ACHN (cell line): ENCODE data around the gene SLC35A2.
A peak's percentile ranks its signal among the peaks of the same experiment; 100 is the strongest.

Experiments
- DNase-seq: peaks from one replicate; pipeline ENCODE4 v3.0.0-alpha.2; 2015
- in situ Hi-C: cut with HindIII; loops from 2 replicates; pipeline ENCODE4 v1.10.0; 2017; ENCODE audit warnings: low sequenced_read_pairs, low pct_ligation_motif_present, low pct_unique_long_range_greater_than_20kb

Gene SLC35A2

DNA sequence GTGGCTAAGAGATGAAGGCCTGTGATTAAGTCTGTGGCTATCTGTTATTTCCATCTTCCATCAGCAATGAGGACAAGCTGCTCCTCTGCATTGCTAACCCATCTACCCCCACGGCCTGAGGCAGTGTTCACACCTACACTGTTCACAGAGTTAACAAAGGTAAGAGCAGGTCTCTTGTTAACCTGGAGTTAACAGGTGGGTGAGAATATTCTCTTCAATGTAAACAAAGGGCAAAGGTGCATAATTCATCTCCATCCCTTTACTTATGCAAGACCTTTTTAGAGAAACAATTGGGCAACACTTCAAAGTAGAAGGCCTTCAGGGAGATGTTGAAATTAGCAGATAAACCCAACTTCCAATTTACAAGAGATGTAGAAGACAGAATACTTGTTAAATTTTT is 2.8 kb downstream of the SLC35A2 start:
- in situ Hi-C loops = no loop called here
- no peak for DNase-seq

- DNase-seq = no peak
- in situ Hi-C loops = no loop called here
Observed at GRCh38 chrX:48905090-48905790, 6.2 kb downstream of the SLC35A2 start.

- in situ Hi-C loops = no loop called here
- no peak for DNase-seq
Observed at GRCh38 chrX:48904626-48905025, 6.8 kb downstream of the SLC35A2 start.

DNA sequence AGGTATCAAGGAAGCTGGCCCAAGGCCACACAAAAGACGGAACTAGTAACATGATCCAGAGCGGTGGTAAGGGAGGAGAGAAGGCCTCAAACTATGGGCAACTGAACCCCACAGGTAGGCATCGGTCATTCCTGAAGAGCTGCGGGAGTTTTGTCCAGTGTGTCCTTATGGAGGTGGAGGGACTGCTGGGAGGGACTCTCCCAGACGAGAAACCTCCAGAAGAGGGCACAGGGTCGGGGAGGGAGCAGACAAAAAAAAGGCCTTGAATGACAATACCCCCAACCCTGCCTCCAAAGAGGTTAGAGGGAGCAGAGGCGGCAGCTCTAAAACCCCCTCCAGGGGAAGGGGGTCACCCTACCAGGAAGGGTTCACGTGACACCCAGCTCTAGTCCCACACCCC is 7.3 kb downstream of the SLC35A2 start:
- in situ Hi-C loops = no loop called here
- DNase-seq = no peak

DNA sequence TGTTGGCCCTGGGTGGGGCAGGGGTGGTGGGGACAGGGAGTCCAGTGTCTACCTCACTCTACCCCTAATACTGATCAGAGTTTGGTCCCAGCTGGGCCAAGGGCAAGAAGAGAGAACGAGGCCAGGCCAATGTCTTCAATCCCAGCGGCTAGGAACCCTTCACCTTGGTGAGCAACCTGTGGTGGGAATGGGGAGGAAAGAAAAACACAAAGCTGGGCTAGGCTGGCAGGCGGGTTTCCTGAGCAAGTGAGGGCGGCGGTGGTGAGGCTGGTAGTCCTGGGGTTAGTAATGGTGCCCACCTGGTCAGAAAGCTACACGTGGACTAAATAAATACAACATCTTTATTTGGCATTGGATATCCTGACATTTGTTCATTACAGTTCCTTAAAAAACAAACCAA is 8.2 kb downstream of the SLC35A2 start:
- DNase-seq = no peak
- in situ Hi-C loops = no loop called here

DNA sequence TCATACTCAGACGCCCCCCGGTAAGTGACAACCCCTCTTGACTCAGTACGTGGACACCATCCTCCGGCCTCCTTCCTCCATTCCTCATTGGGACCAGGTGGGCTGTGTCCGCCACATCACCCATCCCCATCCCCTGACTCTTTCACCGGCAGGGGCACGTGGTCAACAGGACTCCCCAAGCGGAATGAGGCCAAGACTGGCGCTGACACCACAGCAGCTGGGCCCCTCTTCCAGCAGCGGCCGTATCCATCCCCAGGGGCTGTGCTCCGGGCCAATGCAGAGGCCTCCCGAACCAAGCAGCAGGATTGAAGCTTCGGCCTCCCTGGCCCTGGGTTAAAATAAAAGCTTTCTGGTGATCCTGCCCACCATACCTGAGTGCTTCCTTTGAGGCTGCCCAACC is 8.7 kb downstream of the SLC35A2 start:
- DNase-seq = no peak
- in situ Hi-C loops = no loop called here

DNA sequence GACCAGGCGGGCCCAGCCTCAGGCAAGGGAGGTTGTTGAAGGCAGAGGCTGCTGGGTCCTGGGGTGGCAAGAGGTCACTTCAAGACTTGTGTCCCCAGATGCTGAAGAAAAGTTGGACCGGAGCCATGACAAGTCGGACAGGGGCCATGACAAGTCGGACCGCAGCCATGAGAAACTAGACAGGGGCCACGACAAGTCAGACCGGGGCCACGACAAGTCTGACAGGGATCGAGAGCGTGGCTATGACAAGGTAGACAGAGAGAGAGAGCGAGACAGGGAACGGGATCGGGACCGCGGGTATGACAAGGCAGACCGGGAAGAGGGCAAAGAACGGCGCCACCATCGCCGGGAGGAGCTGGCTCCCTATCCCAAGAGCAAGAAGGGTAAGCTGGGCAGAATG is 9.3 kb downstream of the SLC35A2 start:
- DNase-seq = no peak

DNA sequence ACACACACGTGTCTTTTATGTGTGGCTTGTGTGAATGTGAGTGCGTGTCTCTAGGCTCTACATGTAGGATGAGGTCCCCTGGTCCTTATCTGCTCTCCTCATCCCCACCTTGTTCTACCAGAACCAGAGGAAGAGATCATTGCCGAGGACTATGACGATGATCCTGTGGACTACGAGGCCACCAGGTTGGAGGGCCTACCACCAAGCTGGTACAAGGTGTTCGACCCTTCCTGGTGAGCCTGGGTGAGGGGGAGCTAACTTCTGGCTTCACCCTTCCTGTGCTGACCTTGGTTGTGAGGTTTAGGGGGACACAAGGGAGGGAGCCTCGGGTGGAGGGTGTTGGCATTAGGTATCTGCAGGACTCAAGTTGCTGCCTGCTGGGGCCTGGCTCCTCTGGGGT is 10.4 kb downstream of the SLC35A2 start:
- in situ Hi-C loops = no loop called here
- no peak for DNase-seq

More for the DNA sequence above, 9.3 kb downstream of the SLC35A2 start:
- in situ Hi-C loops = no loop called here

GRCh38 chrX:48899078-48899410 is 12.4 kb downstream of the SLC35A2 start:
- DNase-seq = no peak
- in situ Hi-C loops = no loop called here

DNA sequence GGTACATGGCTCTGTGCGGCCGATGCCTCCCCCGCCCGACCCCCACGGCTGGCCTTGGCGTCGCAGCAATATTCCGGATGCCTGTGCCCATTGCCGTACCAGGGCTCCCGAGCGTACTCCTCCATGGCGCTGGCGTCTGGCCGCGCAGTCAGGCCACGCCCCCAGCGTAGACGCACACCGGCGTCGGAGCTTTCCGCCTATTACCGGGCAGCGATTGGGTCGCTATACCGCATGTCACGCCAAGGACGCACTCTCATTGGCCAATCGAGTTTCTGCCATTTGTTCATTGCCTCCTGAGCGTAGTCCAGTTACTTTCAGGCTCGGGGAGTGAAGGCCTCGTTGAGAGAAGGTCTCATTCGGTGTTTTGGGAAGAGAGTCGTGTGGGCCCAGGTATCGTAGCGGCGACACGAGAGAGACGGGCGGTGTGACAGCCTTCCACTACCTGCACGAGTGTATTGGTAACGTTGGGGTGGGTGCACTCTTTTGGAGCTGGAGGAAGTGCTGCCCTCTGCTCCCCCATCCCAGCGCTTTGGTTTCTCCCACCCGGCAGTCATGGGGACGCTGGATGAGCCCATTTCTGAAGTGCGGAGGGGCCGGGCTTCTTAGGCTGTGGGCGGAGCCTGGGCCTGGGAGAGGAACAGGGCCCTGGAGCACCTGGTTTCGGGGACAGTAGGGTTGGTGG is 13.7 kb downstream of the SLC35A2 start, which contains the start of the genes PQBP1 and TIMM17B:
TSS of gene PQBP1 (plus strand) at position 306 of the 682 bp plus-strand sequence. CDS start 580 bp downstream, outside the sequence.
TSS of gene TIMM17B (minus strand) at position 144 of the 682 bp plus-strand sequence. CDS start at position 125, 19 bp downstream.
- in situ Hi-C loops = no loop called here

GRCh38 chrX:48897157-48897624 is 14.3 kb downstream of the SLC35A2 start:
- in situ Hi-C loops = no loop called here

More for the DNA sequence above, 13.7 kb downstream of the SLC35A2 start, which contains the start of the genes PQBP1 and TIMM17B:
- peak; percentile 90 for DNase-seq

DNA sequence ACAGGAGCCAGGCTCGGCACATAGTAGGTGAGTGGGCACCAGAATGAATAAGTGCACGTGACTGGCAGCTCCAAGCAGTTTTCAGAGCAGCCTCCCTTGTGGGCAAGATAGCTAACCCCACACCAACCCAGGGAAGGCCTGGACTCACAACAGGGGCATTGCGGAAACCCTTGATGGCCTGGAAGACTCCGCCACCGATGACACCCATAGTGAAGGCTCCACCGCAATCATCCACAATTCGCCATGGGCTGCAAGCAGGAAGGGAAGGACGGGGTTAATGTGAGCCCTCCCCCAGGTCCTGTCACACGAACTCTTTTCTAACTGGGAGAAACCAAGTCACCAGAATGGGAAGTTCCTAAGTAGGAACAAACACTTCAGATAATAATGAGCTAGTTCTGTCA is 14.8 kb downstream of the SLC35A2 start:
- no peak for DNase-seq
- in situ Hi-C loops = no loop called here

More at GRCh38 chrX:48897157-48897624, 14.3 kb downstream of the SLC35A2 start:
- peak; percentile 64 for DNase-seq

GRCh38 chrX:48894891-48895290 is 16.6 kb downstream of the SLC35A2 start:
- in situ Hi-C loops = no loop called here

GRCh38 chrX:48893556-48894348 is 17.7 kb downstream of the SLC35A2 start:
- in situ Hi-C loops = no loop called here
- no peak for DNase-seq

More at GRCh38 chrX:48894891-48895290, 16.6 kb downstream of the SLC35A2 start:
- no peak for DNase-seq

DNA sequence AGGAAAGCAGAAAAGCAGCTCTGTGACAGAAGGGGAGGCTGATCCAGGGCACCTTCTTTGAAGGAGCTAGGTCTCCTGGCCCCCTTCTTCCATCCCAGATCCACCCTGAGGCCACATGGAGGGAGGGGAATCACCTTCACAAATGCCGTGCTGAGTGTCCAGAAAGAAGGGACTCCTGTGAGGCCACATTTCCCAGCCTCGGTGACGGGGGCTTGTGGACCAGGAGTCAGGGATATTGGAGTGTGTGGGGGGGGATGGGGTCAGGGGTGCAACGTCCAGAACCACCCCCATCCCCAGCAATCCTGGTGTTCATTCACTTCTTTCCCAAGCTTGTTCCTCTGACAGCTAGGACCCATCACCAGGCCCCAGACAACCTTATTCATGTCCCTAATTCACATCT is 18.6 kb downstream of the SLC35A2 start:
- no peak for DNase-seq
- in situ Hi-C loops = no loop called here

DNA sequence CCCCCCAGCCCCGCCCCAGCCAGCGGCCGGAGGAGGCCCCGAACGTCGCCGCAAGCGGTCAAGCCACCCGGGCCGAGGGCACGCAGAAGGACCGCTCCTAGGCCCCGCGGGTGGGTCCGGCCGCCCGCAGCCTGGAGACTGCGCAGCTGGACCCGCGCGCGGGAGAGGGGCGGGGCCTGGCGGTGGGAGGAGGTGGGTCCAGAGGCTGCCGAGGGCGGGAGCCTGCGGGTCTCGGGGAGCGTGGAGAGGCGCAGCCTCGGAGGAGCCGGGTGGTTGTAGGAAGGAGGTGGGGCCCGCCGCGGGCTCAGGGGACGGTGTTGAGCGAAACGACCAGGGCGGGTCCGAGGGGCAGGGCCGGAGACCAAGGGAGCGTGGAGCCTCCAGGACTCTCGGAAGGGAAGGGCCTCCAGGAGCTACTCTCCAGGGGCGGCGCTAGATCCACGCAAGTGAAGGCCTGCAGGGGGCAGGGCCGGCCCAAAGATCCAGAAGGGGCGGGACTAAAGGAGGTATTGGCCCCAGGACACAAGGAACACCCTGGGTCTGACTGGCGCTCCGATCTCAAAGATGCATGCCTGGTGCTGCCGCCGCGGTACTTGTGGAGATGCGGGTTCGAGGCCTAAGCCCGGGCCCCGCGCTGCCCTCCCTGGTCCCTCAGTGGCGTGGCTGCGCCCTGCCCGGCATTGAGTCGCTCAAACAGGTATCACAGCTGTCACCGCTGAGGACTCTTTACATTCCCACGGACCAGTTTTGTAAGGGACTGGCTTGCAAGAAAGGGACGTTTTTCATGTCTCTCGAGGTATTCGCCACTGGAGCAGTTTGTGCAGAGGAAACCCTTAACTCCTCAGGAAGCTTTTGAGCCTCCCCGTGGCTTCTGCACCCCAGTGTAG is 19.8 kb downstream of the SLC35A2 start:
- in situ Hi-C loops = no loop called here
- peak; percentile 90 for DNase-seq

- DNase-seq = peak; percentile 4
- in situ Hi-C loops = no loop called here
Observed at GRCh38 chrX:48890934-48891401, 20.5 kb downstream of the SLC35A2 start.

DNA sequence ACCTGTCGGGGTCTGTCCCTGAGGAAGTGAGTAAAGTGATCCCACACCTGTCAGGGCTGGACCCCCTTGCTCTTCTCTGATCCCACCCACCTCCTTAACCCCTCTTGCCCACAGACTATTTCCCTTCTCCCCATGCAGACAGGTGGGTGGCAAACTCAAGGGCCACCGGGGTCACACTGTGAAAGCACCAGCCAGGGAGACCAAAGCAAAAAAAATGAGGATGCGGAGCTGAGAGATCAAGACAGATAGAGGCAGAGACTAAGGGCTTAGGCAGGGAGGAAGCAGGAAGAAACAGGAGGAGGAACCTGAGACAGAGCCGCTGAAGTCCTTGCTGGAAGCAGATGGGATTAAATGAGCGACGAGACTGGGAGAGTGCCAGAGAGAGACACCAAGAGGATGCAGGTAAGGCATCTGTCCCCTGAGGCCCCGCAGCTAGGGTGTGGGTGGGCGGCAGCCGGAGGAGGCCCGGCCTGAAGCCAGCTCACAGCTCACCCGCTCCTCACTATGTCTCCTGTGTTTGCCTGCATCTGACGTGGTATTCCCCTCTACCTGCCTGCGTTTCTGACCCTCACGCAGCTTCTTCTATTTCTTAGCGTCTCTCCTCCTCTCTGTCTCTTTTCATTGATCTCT is 21.0 kb downstream of the SLC35A2 start:
- in situ Hi-C loops = no loop called here
- no peak for DNase-seq
